HepG2 (cell line): ENCODE data around the gene DOK4. TPM values are rescaled to one million over a fixed set of nuclear protein-coding genes. Genes with fewer than 3 reads are reported as not detected.

Experiments used
- ATRX ChIP-seq: sonication (generic); formaldehyde crosslinking; IDR thresholded peaks from 2 replicates; pipeline ENCODE4 v1.4.0; 2020; ENCODE audit warnings: missing genetic modification reagents, borderline replicate concordance
- BRCA1 ChIP-seq: sonication (generic); formaldehyde crosslinking; IDR thresholded peaks from 2 replicates; pipeline ENCODE4 v1.4.0; 2020; ENCODE audit warnings: missing genetic modification reagents
- DMAP1 ChIP-seq: IDR thresholded peaks from 2 replicates; pipeline ENCODE4 v1.6.1; 2016
- HINFP ChIP-seq: sonication (generic); formaldehyde crosslinking; IDR thresholded peaks from 2 replicates; pipeline ENCODE4 v1.4.0; 2020; ENCODE audit warnings: low read depth, mild to moderate bottlenecking, missing genetic modification reagents
- HMG20B ChIP-seq: conservative IDR thresholded peaks from 2 replicates; pipeline ENCODE4 v1.6.1; 2016; ENCODE audit warnings: missing genetic modification reagents, missing compliant biosample characterization
- MAZ ChIP-seq, 2 experiments: sonication (generic) in 1 of 2; formaldehyde crosslinking in 1 of 2; IDR thresholded peaks; 2 replicates each; pipeline versions ENCODE4 v1.5.0 to v1.6.1; 2012 to 2020; ENCODE audit warnings: low read depth in 2 of 2, mild to moderate bottlenecking in 2 of 2, borderline replicate concordance in 1 of 2, improper control_type of control experiment in 1 of 2, low read length in 1 of 2, missing genetic modification reagents in 1 of 2, moderate library complexity in 1 of 2
- MEF2D ChIP-seq: sonication (generic); formaldehyde crosslinking; IDR thresholded peaks from 2 replicates; pipeline ENCODE4 v1.5.1; 2020; ENCODE audit warnings: mild to moderate bottlenecking, missing genetic modification reagents
- MXD3 ChIP-seq: IDR thresholded peaks from 2 replicates; pipeline ENCODE4 v1.6.1; 2016; ENCODE audit warnings: mild to moderate bottlenecking, missing biosample characterization, missing genetic modification reagents
- PHF21A ChIP-seq: sonication (generic); formaldehyde crosslinking; IDR thresholded peaks from 2 replicates; pipeline ENCODE4 v1.5.0; 2020; ENCODE audit warnings: mild to moderate bottlenecking, missing genetic modification reagents
- SMARCC2 ChIP-seq: fragments of 450-650 bp; IDR thresholded peaks from 2 replicates; pipeline ENCODE4 v1.6.1; 2017; ENCODE audit warnings: antibody characterized with exemption, mild to moderate bottlenecking
- SRSF4 ChIP-seq: fragments of 200-400 bp; formaldehyde crosslinking; IDR thresholded peaks from one replicate; pipeline ENCODE4 v1.6.1; 2018; ENCODE audit warnings: mild to moderate bottlenecking, low read depth, low read length, moderate library complexity; ENCODE audit not compliant: poor library complexity, severe bottlenecking
- SSRP1 ChIP-seq: IDR thresholded peaks from 2 replicates; pipeline ENCODE4 v1.6.1; 2016; ENCODE audit warnings: control low read depth
- ZBTB49 ChIP-seq: sonication (generic); formaldehyde crosslinking; IDR thresholded peaks from 2 replicates; pipeline ENCODE4 v1.4.0; 2020; ENCODE audit warnings: missing genetic modification reagents, borderline replicate concordance
- ZBTB7A ChIP-seq: sonication (generic); formaldehyde crosslinking; IDR thresholded peaks from 2 replicates; pipeline ENCODE4 v1.8.0; 2022; ENCODE audit warnings: mild to moderate bottlenecking, missing genetic modification reagents
- ZFYVE20 ChIP-seq: sonication (generic); formaldehyde crosslinking; IDR thresholded peaks from 2 replicates; pipeline ENCODE4 v1.8.0; 2023; ENCODE audit warnings: low read depth, mild to moderate bottlenecking, moderate library complexity, missing genetic modification reagents, borderline replicate concordance
- ZHX2 ChIP-seq, 2 experiments: sonication (generic) in 1 of 2; formaldehyde crosslinking in 1 of 2; IDR thresholded peaks; 2 replicates each; pipeline versions ENCODE4 v1.6.1 to v1.9.0; 2014 to 2022; ENCODE audit warnings: antibody characterized with exemption in 1 of 2, borderline replicate concordance in 1 of 2, inconsistent platforms in 1 of 2, low read depth in 1 of 2, missing genetic modification reagents in 1 of 2
- ZKSCAN5 ChIP-seq: sonication (generic); formaldehyde crosslinking; IDR thresholded peaks from 2 replicates; pipeline ENCODE4 v1.5.1; 2020; ENCODE audit warnings: mild to moderate bottlenecking, missing genetic modification reagents
- ZNF546 ChIP-seq: sonication (generic); formaldehyde crosslinking; conservative IDR thresholded peaks from 2 replicates; pipeline ENCODE4 v1.8.1; 2023; ENCODE audit warnings: mild to moderate bottlenecking, missing genetic modification reagents
- ZNF616 ChIP-seq: sonication (generic); formaldehyde crosslinking; IDR thresholded peaks from 2 replicates; pipeline ENCODE4 v1.5.0; 2020; ENCODE audit warnings: low read depth, mild to moderate bottlenecking, missing genetic modification reagents
- polyA plus RNA-seq, 8 experiments: library from polyadenylated mRNA; depleted of rRNA in 3 of 8; stranded (reverse) in 7 of 8; unstranded in 1 of 8; fragments of >200 nt; fragmentation: Illumina TruSeq in 4 of 8; extraction: Trizol in 4 of 8; gene quantifications; 2 replicates each; pipeline versions ENCODE4 v1.2.1 to v1.2.3, GENCODE V29; 2011 to 2016; ENCODE audit warnings: low read depth in 4 of 8, missing spikeins in 1 of 8, mixed read lengths in 1 of 8; ENCODE audit not compliant: insufficient read depth in 1 of 8
- total RNA-seq, 5 experiments: library from RNA; depleted of rRNA; stranded (reverse); fragments of >200 nt; fragmentation: Illumina TruSeq; extraction: Trizol; gene quantifications; 2 replicates each; pipeline ENCODE4 v1.2.3, GENCODE V29; 2016; ENCODE audit warnings: low read depth in 1 of 5

The DOK4 gene
- total and polyA plus RNA-seq, 2 of the 13 experiments (the other 11 are each of a cell fraction or from before 2014, with no cell fraction given), result 52.7 to 70.0 TPM

- no peak for TF ChIP-seq ZHX2 (IDR thresholded peaks at IDR 0.05; ENCODE audit: low read depth)
- TF ChIP-seq ZHX2 (CRISPR knock-in tag; IDR thresholded peaks at IDR 0.05; ENCODE audit: borderline replicate concordance), result no peak
- peak; percentile 66; the same call in 1 of the 2 replicates for TF ChIP-seq MAZ (IDR thresholded peaks at IDR 0.05; ENCODE audit: borderline replicate concordance, low read depth, low read length)
- no peak for TF ChIP-seq MAZ (CRISPR knock-in tag; IDR thresholded peaks at IDR 0.05; ENCODE audit: low read depth)
- TF ChIP-seq ZFYVE20 (CRISPR knock-in tag), result no peak
- no peak for TF ChIP-seq DMAP1 (CRISPR knock-in tag)
- TF ChIP-seq SMARCC2, result no peak
- 0 out of 2 replicates have a peak, but pooled peaks have one; percentile 40 for TF ChIP-seq HINFP
- no peak for TF ChIP-seq HMG20B (CRISPR knock-in tag)
- TF ChIP-seq ZBTB49 (CRISPR knock-in tag), result peak; percentile 75; the same call in 1 of the 2 replicates
- TF ChIP-seq ZKSCAN5 (CRISPR knock-in tag), result 0 out of 2 replicates have a peak, but pooled peaks have one; percentile 26
- TF ChIP-seq SRSF4, result no peak
- TF ChIP-seq MEF2D (CRISPR knock-in tag), result no peak
- TF ChIP-seq SSRP1 (CRISPR knock-in tag), result 0 out of 2 replicates have a peak, but pooled peaks have one; percentile 28
- TF ChIP-seq ZNF616 (CRISPR knock-in tag), result no peak
- TF ChIP-seq MXD3 (CRISPR knock-in tag), result no peak
- 0 out of 2 replicates have a peak, but pooled peaks have one; percentile 69 for TF ChIP-seq BRCA1
- no peak for TF ChIP-seq PHF21A (CRISPR knock-in tag)
- no peak for TF ChIP-seq ZBTB7A
- no peak for TF ChIP-seq ATRX
- TF ChIP-seq ZNF546 (CRISPR knock-in tag), result 0 out of 2 replicates have a peak, but pooled peaks have one; percentile 28
These were observed 33.6 kb upstream of the DOK4 start (continued) for GRCh38 chr16:57519796-57520360.
